ENCODE data around the gene FGF22. TPM values are rescaled to one million over a fixed set of nuclear protein-coding genes. Genes with fewer than 3 reads are reported as not detected.

Gene FGF22
- total and polyA plus RNA-seq, 2 donors (not counting 1 experiment from before 2014, with no cell fraction given): 0.34 to 2.9 TPM

DNA sequence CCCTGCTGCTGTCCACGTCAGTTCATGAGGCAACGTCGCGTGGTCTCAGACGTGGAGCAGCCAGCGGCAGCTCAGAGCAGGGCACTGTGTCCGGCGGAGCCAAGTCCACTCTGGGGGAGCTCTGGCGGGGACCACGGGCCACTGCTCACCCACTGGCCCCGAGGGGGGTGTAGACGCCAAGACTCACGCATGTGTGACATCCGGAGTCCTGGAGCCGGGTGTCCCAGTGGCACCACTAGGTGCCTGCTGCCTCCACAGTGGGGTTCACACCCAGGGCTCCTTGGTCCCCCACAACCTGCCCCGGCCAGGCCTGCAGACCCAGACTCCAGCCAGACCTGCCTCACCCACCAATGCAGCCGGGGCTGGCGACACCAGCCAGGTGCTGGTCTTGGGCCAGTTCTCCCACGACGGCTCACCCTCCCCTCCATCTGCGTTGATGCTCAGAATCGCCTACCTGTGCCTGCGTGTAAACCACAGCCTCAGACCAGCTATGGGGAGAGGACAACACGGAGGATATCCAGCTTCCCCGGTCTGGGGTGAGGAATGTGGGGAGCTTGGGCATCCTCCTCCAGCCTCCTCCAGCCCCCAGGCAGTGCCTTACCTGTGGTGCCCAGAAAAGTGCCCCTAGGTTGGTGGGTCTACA, 43.1 kb downstream of the FGF22 start:
- Histone ChIP-seq H2AFZ (ENCODE audit: insufficient read depth, low read depth, low read length, poor library complexity, severe bottlenecking) (no peak overlapping the region), H3K27me3 (replicated peaks in 1 of 4; ENCODE audit: control extremely low read depth in 1 of 4, control insufficient read depth in 3 of 4, insufficient read depth in 4 of 4, low read length in 3 of 4) (peaks cover 0 to 8% (median 0%) of the 10 kb centered on the region in 4 experiments), H3K27ac (ENCODE audit: low read length in 2 of 2) (no peak overlapping the region), H4K20me1 (ENCODE audit: control insufficient read depth, insufficient read depth, low read length, poor library complexity, severe bottlenecking) (peaks cover 14% of the 10 kb centered on the region), H3K9me3 (ENCODE audit: control extremely low read depth in 1 of 3, control insufficient read depth in 2 of 3, insufficient read depth in 1 of 3, low read length in 2 of 3) (peaks cover 0 to 29% (median 0%) of the 10 kb centered on the region in 3 donors), H3K4me2 (replicated peaks; ENCODE audit: low read depth, low read length, poor library complexity, severe bottlenecking) (no peak overlapping the region), H3K4me1 (ENCODE audit: control insufficient read depth in 2 of 2, insufficient read depth in 2 of 2, low read length in 2 of 2) (peaks cover 6 to 21% of the 10 kb centered on the region in 2 donors), H3K36me3 (replicated peaks in 1 of 2; ENCODE audit: control extremely low read depth in 1 of 2, control insufficient read depth in 1 of 2, extremely low read depth in 1 of 2, insufficient read depth in 2 of 2, low read length in 1 of 2) (no peaks in the 10 kb centered on the region), H3K79me2 (ENCODE audit: control insufficient read depth, insufficient read depth, low read length) (no peaks in the 10 kb centered on the region), H3K9ac (ENCODE audit: low read length) (no peak overlapping the region), H3K4me3 (ENCODE audit: control extremely low read depth in 1 of 5, extremely low read depth in 1 of 5, insufficient read depth in 1 of 5, low read depth in 2 of 5, low read length in 4 of 5) (no peak overlapping the region)
- no peaks in the 10 kb centered on the region for H3K9me3 Mint-ChIP-seq (ENCODE audit: insufficient read depth)
- no peak for TF ChIP-seq EZH2 (IDR thresholded peaks at IDR 0.05; ENCODE audit: borderline replicate concordance, insufficient read depth, low read depth, low read length, poor library complexity, severe bottlenecking)
- TF ChIP-seq, protein P1, sequence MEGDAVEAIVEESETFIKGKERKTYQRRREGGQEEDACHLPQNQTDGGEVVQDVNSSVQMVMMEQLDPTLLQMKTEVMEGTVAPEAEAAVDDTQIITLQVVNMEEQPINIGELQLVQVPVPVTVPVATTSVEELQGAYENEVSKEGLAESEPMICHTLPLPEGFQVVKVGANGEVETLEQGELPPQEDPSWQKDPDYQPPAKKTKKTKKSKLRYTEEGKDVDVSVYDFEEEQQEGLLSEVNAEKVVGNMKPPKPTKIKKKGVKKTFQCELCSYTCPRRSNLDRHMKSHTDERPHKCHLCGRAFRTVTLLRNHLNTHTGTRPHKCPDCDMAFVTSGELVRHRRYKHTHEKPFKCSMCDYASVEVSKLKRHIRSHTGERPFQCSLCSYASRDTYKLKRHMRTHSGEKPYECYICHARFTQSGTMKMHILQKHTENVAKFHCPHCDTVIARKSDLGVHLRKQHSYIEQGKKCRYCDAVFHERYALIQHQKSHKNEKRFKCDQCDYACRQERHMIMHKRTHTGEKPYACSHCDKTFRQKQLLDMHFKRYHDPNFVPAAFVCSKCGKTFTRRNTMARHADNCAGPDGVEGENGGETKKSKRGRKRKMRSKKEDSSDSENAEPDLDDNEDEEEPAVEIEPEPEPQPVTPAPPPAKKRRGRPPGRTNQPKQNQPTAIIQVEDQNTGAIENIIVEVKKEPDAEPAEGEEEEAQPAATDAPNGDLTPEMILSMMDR (IDR thresholded peaks at IDR 0.05): no peak
- 92% methylated on average over 20 of the region's 25 CpGs for WGBS (ENCODE audit: insufficient coverage)
- H3K4me1 Mint-ChIP-seq: peaks cover 6% of the 10 kb centered on the region
- DNase-seq: no peak
- ATAC-seq (ENCODE audit: low read depth): no peak
- no peaks in the 10 kb centered on the region for H3K27me3 Mint-ChIP-seq
- ChIA-PET POLR2A (no interaction called here), CTCF (no interaction called here)
- intact Hi-C loops (cut with micrococcal nuclease): no loop called here
- H3K4me3 Mint-ChIP-seq: no peak overlapping the region
- H3K27ac Mint-ChIP-seq: no peak overlapping the region

DNA sequence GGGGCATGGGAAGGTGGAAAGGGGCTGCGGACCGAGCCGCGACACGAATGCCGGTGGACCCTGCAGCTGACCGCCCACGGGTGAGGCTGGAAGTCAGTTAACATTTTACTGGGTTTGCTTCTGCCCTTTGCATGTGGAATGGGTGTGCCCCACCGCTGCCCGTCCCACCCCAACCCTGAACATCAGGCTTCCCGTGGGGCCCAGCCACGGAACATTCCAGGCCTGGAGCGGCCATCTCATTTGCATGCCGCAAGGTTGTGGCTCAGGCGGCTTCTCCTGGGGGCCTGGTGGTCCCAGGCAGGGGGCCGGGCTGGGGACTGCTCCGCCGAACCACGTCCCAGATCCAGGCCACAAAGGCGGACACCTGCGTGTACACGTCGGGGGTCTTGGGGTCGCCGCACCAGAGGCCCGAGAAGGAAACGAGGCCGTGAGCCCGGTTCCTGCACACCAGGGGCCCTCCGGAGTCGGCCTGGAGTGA, 45.8 kb downstream of the FGF22 start:
- DNase-seq: no peak
- no peaks in the 10 kb centered on the region for H3K36me3 ChIP-seq (replicated peaks in 1 of 2; ENCODE audit: control extremely low read depth in 1 of 2, control insufficient read depth in 1 of 2, extremely low read depth in 1 of 2, insufficient read depth in 2 of 2, low read length in 1 of 2)
- no peaks in the 10 kb centered on the region for H4K20me1 ChIP-seq (ENCODE audit: control insufficient read depth, insufficient read depth, low read length, poor library complexity, severe bottlenecking)
- H3K4me2 ChIP-seq (replicated peaks; ENCODE audit: low read depth, low read length, poor library complexity, severe bottlenecking): no peak overlapping the region
- peaks cover 2% of the 10 kb centered on the region for H3K4me1 Mint-ChIP-seq
- no peak for ATAC-seq (ENCODE audit: low read depth)
- H2AFZ ChIP-seq (ENCODE audit: insufficient read depth, low read depth, low read length, poor library complexity, severe bottlenecking): no peak overlapping the region
- 77% methylated on average over 29 of the region's 31 CpGs for WGBS (ENCODE audit: insufficient coverage)
- ChIA-PET POLR2A (no interaction called here), CTCF (no interaction called here)
- peaks cover 0 to 22% (median 0%) of the 10 kb centered on the region in 3 donors for H3K9me3 ChIP-seq (ENCODE audit: control extremely low read depth in 1 of 3, control insufficient read depth in 2 of 3, insufficient read depth in 1 of 3, low read length in 2 of 3)
- peaks cover 0 to 12% of the 10 kb centered on the region in 2 donors for H3K4me1 ChIP-seq (ENCODE audit: control insufficient read depth in 2 of 2, insufficient read depth in 2 of 2, low read length in 2 of 2)
- H3K27ac Mint-ChIP-seq: no peak overlapping the region
- no peak overlapping the region for H3K9ac ChIP-seq (ENCODE audit: low read length)
- H3K4me3 Mint-ChIP-seq: no peak overlapping the region
- no peaks in the 10 kb centered on the region for H3K9me3 Mint-ChIP-seq (ENCODE audit: insufficient read depth)
- no peaks in the 10 kb centered on the region for H3K27me3 ChIP-seq (replicated peaks in 1 of 4; ENCODE audit: control extremely low read depth in 1 of 4, control insufficient read depth in 3 of 4, insufficient read depth in 4 of 4, low read length in 3 of 4)
- TF ChIP-seq EZH2 (IDR thresholded peaks at IDR 0.05; ENCODE audit: borderline replicate concordance, insufficient read depth, low read depth, low read length, poor library complexity, severe bottlenecking): no peak
- TF ChIP-seq, protein P1 (IDR thresholded peaks at IDR 0.05): no peak
- H3K27me3 Mint-ChIP-seq: no peaks in the 10 kb centered on the region
- intact Hi-C loops (cut with micrococcal nuclease): no loop called here
- no peak overlapping the region for H3K27ac ChIP-seq (ENCODE audit: low read length in 2 of 2)
- no peak overlapping the region for H3K4me3 ChIP-seq (ENCODE audit: control extremely low read depth in 1 of 5, extremely low read depth in 1 of 5, insufficient read depth in 1 of 5, low read depth in 2 of 5, low read length in 4 of 5)
- H3K79me2 ChIP-seq (ENCODE audit: control insufficient read depth, insufficient read depth, low read length): no peaks in the 10 kb centered on the region

Measured in B cell (primary cell).